ENCODE data around the gene BRCA1.
"Not testable (repeated sequence)": the region's sequence is repeated elsewhere in the genome, so short reads cannot be mapped to it uniquely, and the experiment has no call there.

BRCA1 gene

GRCh38 chr17:43118679-43119615 is 6.2 kb downstream of the BRCA1 start:
- H3K27ac ChIP-seq, result no peak overlapping the region
- TF ChIP-seq CTCF (conservative IDR thresholded peaks at IDR 0.05) (no peak), ZFX (IDR thresholded peaks at IDR 0.05) (no peak)

GRCh38 chr17:43114151-43114552 is 11.0 kb downstream of the BRCA1 start:
- H3K27ac ChIP-seq, result no peak overlapping the region
- TF ChIP-seq ZFX (IDR thresholded peaks at IDR 0.05) (no peak), CTCF (conservative IDR thresholded peaks at IDR 0.05) (no peak)

GRCh38 chr17:43106552-43106951 is 18.6 kb downstream of the BRCA1 start:
- H3K27ac ChIP-seq, result no peak overlapping the region
- TF ChIP-seq ZFX (IDR thresholded peaks at IDR 0.05), result no peak
- no peak for TF ChIP-seq CTCF (conservative IDR thresholded peaks at IDR 0.05)

GRCh38 chr17:43105146-43105545 is 20.0 kb downstream of the BRCA1 start:
- H3K27ac ChIP-seq, result no peak overlapping the region
- TF ChIP-seq CTCF (conservative IDR thresholded peaks at IDR 0.05) (no peak), ZFX (IDR thresholded peaks at IDR 0.05) (no peak)

- no peak for TF ChIP-seq CTCF (conservative IDR thresholded peaks at IDR 0.05)
- no peak for TF ChIP-seq ZFX (IDR thresholded peaks at IDR 0.05)
These were observed 20.5 kb downstream of the BRCA1 start for GRCh38 chr17:43104665-43105064.

GRCh38 chr17:43095364-43095763 is 29.8 kb downstream of the BRCA1 start:
- H3K27ac ChIP-seq, result not testable (repeated sequence)

More at GRCh38 chr17:43104665-43105064, 20.5 kb downstream of the BRCA1 start:
- H3K27ac ChIP-seq, result no peak overlapping the region

GRCh38 chr17:43094129-43094835 is 30.9 kb downstream of the BRCA1 start:
- no peak for TF ChIP-seq CTCF (conservative IDR thresholded peaks at IDR 0.05)
- TF ChIP-seq ZFX (IDR thresholded peaks at IDR 0.05), result no peak

More at GRCh38 chr17:43094129-43094835, 30.9 kb downstream of the BRCA1 start:
- H3K27ac ChIP-seq, result no peak overlapping the region
